HG03378 (cell line): ENCODE results near the gene FBXW10.
"Not testable (repeated sequence)": the region's sequence is repeated elsewhere in the genome, so short reads cannot be mapped to it uniquely, and the experiment has no call there.

ENCODE experiments used
- ATAC-seq: cut with Tn5 transposase; IDR thresholded peaks from one replicate; pipeline ENCODE4 v1.9.1; 2021; ENCODE audit warnings: mild to moderate bottlenecking, moderate library complexity; ENCODE audit not compliant: unreplicated experiment

FBXW10 gene

GRCh38 chr17:18747501-18747900 is 3.6 kb downstream of the FBXW10 start:
- not testable (repeated sequence) for ATAC-seq

- not testable (repeated sequence) for ATAC-seq
These were observed 6.4 kb downstream of the FBXW10 start for GRCh38 chr17:18750242-18750641.

GRCh38 chr17:18753829-18754409 is 10.1 kb downstream of the FBXW10 start:
- not testable (repeated sequence) for ATAC-seq

- ATAC-seq, result not testable (repeated sequence)
These were observed 12.1 kb downstream of the FBXW10 start for GRCh38 chr17:18755969-18756368.

GRCh38 chr17:18757368-18758044 is 13.7 kb downstream of the FBXW10 start:
- ATAC-seq, result not testable (repeated sequence)

GRCh38 chr17:18758344-18758743 is 14.5 kb downstream of the FBXW10 start:
- ATAC-seq, result not testable (repeated sequence)

GRCh38 chr17:18760221-18760620 is 16.4 kb downstream of the FBXW10 start:
- not testable (repeated sequence) for ATAC-seq

- ATAC-seq, result not testable (repeated sequence)
These were observed 26.7 kb downstream of the FBXW10 start for GRCh38 chr17:18770572-18770971.

GRCh38 chr17:18771066-18771465 is 27.2 kb downstream of the FBXW10 start:
- ATAC-seq, result not testable (repeated sequence)

- ATAC-seq, result no peak
These were observed 28.6 kb downstream of the FBXW10 start for GRCh38 chr17:18772471-18772870.

GRCh38 chr17:18780991-18781718 is 37.3 kb downstream of the FBXW10 start, which contains the start of gene TVP23B:
TSS of gene TVP23B (plus strand) at chr17:18781183. CDS start at chr17:18781294, 111 bp downstream.
- ATAC-seq, result peak; percentile 90

GRCh38 chr17:18781805-18782204 is 38.0 kb downstream of the FBXW10 start:
- ATAC-seq, result not testable (repeated sequence)

- not testable (repeated sequence) for ATAC-seq
These were observed 42.1 kb downstream of the FBXW10 start for GRCh38 chr17:18785933-18786332.

GRCh38 chr17:18786890-18787289 is 43.0 kb downstream of the FBXW10 start:
- not testable (repeated sequence) for ATAC-seq

GRCh38 chr17:18791402-18791801 is 47.5 kb downstream of the FBXW10 start:
- ATAC-seq, result not testable (repeated sequence)

- not testable (repeated sequence) for ATAC-seq
These were observed 51.0 kb downstream of the FBXW10 start for GRCh38 chr17:18794841-18795240.

GRCh38 chr17:18796887-18797286 is 53.0 kb downstream of the FBXW10 start:
- ATAC-seq, result not testable (repeated sequence)

- ATAC-seq, result not testable (repeated sequence)
These were observed 59.8 kb downstream of the FBXW10 start for GRCh38 chr17:18803458-18804245.

GRCh38 chr17:18815924-18816323 is 72.1 kb downstream of the FBXW10 start:
- ATAC-seq, result not testable (repeated sequence)

- not testable (repeated sequence) for ATAC-seq
These were observed 72.9 kb downstream of the FBXW10 start for GRCh38 chr17:18816489-18817371.
